Adipocyte (in vitro differentiated cells): ENCODE data around the gene HMGCLL1.

Source experiments
- DNase-seq: peaks from one replicate; pipeline ENCODE4 v3.0.0-alpha.2; 2015; ENCODE audit warnings: low read depth
- H3K27me3 ChIP-seq: replicated peaks from 2 replicates; pipeline ENCODE4 v1.7.0; 2013; ENCODE audit warnings: mild to moderate bottlenecking, low read length, moderate library complexity; ENCODE audit not compliant: control insufficient read depth, insufficient read depth
- H3K36me3 ChIP-seq: 2 replicates; pipeline ENCODE4 v1.7.0; 2013; ENCODE audit warnings: low read length, mild to moderate bottlenecking, moderate library complexity; ENCODE audit not compliant: control insufficient read depth, insufficient read depth, severe bottlenecking
- H3K4me1 ChIP-seq: 2 replicates; pipeline ENCODE4 v1.7.0; 2013; ENCODE audit warnings: mild to moderate bottlenecking, low read length, moderate library complexity; ENCODE audit not compliant: control insufficient read depth, insufficient read depth
- H3K4me3 ChIP-seq: 2 replicates; pipeline ENCODE4 v1.7.0; 2013; ENCODE audit warnings: mild to moderate bottlenecking, low read length, moderate library complexity
- H3K9ac ChIP-seq: 2 replicates; pipeline ENCODE4 v1.7.0; 2013; ENCODE audit warnings: mild to moderate bottlenecking, low read length, moderate library complexity
- H3K9me3 ChIP-seq: 2 replicates; pipeline ENCODE4 v1.7.0; 2013; ENCODE audit warnings: mild to moderate bottlenecking, low read length, moderate library complexity; ENCODE audit not compliant: control insufficient read depth

HMGCLL1 gene

DNA sequence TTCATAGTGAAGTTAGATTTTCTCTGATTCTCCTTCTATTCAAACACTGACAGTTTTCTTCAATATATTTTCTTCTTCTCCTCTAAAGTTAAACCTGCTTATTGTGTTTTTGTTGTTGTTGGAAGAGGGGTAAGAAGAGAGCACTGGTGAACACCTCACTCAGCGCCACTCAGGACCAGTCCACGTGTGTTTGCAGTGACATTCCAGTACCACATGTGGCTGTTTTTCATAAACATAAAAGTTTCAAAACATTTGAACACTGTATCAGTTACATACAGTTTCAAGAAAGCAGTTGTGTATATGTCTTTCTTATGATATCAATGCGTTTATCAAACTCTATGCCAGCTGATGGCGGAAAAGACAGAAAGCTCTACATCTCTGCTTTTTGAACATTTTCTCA lies 86.7 kb downstream of the HMGCLL1 start:
- H3K4me3 ChIP-seq, result no peak overlapping the region
- no peaks in the 10 kb centered on the region for H3K36me3 ChIP-seq
- peaks cover 8% of the 10 kb centered on the region for H3K4me1 ChIP-seq
- no peak overlapping the region for H3K9ac ChIP-seq
- H3K9me3 ChIP-seq, result no peaks in the 10 kb centered on the region
- no peaks in the 10 kb centered on the region for H3K27me3 ChIP-seq
- DNase-seq, result no peak

GRCh38 chr6:55490871-55491270 lies 88.1 kb downstream of the HMGCLL1 start:
- DNase-seq, result peak; percentile 32
- no peak overlapping the region for H3K4me3 ChIP-seq
- H3K9me3 ChIP-seq, result no peaks in the 10 kb centered on the region
- no peaks in the 10 kb centered on the region for H3K27me3 ChIP-seq
- H3K4me1 ChIP-seq, result peaks cover 2% of the 10 kb centered on the region
- no peaks in the 10 kb centered on the region for H3K36me3 ChIP-seq
- no peak overlapping the region for H3K9ac ChIP-seq

DNA sequence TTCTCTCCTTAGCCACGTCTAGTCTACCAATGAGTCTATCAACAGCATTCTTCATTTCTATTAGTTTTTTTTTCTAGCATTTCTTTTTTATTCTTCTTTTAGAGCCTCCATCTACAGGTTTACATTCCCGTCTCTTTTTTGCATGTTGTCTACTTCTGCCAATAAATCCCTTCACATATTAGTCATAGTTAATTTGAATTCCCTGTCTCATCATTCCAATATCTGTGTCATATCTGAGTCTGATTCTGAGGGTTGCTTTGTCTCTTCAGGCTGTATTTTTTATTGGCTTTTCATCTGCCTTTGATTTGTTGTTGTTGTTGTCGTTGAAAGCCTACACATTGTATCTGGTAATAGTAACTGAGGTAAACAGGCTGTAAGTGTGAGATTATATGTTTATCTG lies 104.6 kb downstream of the HMGCLL1 start:
- Histone ChIP-seq H3K4me1 (no peaks in the 10 kb centered on the region), H3K4me3 (no peak overlapping the region), H3K36me3 (no peaks in the 10 kb centered on the region), H3K9me3 (peaks cover 6% of the 10 kb centered on the region), H3K9ac (no peak overlapping the region), H3K27me3 (no peaks in the 10 kb centered on the region)
- DNase-seq, result no peak

- H3K36me3 ChIP-seq, result no peaks in the 10 kb centered on the region
- DNase-seq, result no peak
- no peaks in the 10 kb centered on the region for H3K4me1 ChIP-seq
- no peaks in the 10 kb centered on the region for H3K27me3 ChIP-seq
- no peak overlapping the region for H3K4me3 ChIP-seq
- peaks cover 6% of the 10 kb centered on the region for H3K9me3 ChIP-seq
- H3K9ac ChIP-seq, result no peak overlapping the region
Observed at GRCh38 chr6:55473722-55474121, 105.3 kb downstream of the HMGCLL1 start.

- H3K36me3 ChIP-seq, result no peaks in the 10 kb centered on the region
- no peak overlapping the region for H3K4me3 ChIP-seq
- DNase-seq, result peak; percentile 37
Observed at GRCh38 chr6:55469951-55470366, 109.0 kb downstream of the HMGCLL1 start.

DNA sequence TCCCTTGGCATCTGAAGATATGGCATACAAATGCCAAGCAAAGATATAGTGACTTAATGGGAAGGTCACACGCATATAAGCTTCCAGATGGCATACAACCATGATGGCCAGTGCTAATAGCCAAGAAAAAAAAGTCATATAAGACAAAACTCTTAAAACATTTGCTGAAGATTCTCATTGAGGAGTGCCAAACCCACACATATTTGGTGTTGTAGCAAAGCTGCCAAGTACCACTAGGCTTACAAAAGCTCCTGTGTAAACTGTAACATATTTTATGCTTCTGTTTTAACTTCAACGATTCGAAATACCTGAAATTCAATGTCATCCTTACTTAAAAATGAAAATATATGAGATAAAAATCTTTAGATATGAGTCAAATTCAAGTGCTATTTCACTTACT lies 123.0 kb downstream of the HMGCLL1 start:
- no peaks in the 10 kb centered on the region for H3K36me3 ChIP-seq
- DNase-seq, result no peak
- no peak overlapping the region for H3K9ac ChIP-seq
- no peaks in the 10 kb centered on the region for H3K27me3 ChIP-seq
- no peaks in the 10 kb centered on the region for H3K9me3 ChIP-seq
- H3K4me1 ChIP-seq, result no peaks in the 10 kb centered on the region
- no peak overlapping the region for H3K4me3 ChIP-seq

More at GRCh38 chr6:55469951-55470366, 109.0 kb downstream of the HMGCLL1 start:
- Histone ChIP-seq H3K27me3 (no peaks in the 10 kb centered on the region), H3K9ac (no peak overlapping the region), H3K4me1 (no peaks in the 10 kb centered on the region), H3K9me3 (peaks cover 6% of the 10 kb centered on the region)

DNA sequence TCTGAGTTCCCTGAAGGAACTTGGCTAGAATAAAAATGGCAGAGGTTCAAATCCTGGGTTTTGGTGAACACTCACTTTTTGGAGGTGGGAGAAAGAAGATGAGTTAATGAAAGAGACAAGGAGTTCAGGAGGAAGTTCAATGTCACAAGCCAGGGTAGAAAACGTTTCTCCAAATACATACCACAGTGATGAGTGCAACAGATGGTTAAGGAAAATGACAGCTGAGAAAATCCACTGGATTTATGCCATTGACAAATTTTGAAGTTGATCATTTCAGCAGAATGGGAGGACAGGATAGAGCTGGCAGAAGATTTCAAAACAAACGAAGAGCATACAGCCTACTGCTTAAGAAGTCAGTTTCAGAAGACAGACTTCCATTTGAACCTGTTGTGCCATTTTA lies 129.0 kb downstream of the HMGCLL1 start:
- Histone ChIP-seq H3K4me3 (no peak overlapping the region), H3K27me3 (no peaks in the 10 kb centered on the region), H3K36me3 (no peaks in the 10 kb centered on the region), H3K9ac (no peak overlapping the region), H3K4me1 (peaks cover 27% of the 10 kb centered on the region), H3K9me3 (no peaks in the 10 kb centered on the region)
- no peak for DNase-seq

DNA sequence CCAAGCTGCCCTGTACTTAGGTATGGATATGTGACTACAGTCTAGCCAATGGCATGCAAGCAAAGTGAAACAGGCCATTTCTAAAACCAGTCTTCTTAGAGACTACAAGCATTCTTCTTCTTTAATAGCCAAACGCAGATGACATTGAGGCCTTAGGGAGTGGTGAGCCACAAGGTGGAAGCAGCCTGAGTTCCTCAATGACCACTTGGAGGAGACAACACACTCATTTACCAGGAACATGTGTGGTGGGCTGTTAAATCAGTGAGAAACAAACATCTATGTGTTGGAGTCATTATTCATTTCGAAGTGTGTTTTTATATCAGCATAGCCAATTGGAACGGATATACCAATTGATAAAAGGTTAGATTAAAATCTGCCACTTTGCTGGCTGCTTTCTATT lies 129.8 kb downstream of the HMGCLL1 start:
- Histone ChIP-seq H3K4me1 (peaks cover 27% of the 10 kb centered on the region), H3K9ac (no peak overlapping the region), H3K9me3 (no peaks in the 10 kb centered on the region), H3K4me3 (no peak overlapping the region), H3K27me3 (no peaks in the 10 kb centered on the region), H3K36me3 (no peaks in the 10 kb centered on the region)
- DNase-seq, result no peak

DNA sequence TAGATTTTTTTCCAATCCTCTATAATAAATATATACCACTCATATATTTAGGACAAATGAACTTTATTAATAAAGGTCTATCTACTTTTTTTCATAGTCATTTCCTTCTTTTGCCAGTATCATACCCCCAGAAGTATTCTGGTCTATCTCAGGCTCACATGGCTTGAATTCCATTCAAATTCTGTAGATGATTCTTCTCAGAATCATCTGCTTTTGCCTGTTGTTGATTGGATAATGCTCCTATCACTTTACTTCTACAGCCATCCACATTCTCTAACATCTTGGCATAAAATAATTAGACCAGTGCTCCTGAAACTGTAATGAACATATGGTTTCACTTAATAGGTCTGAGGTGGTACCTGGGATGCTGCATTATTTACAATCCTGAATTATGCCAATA lies 130.5 kb downstream of the HMGCLL1 start:
- Histone ChIP-seq H3K4me3 (no peak overlapping the region), H3K4me1 (peaks cover 31% of the 10 kb centered on the region), H3K27me3 (no peaks in the 10 kb centered on the region), H3K9me3 (no peaks in the 10 kb centered on the region), H3K36me3 (no peaks in the 10 kb centered on the region), H3K9ac (no peak overlapping the region)
- DNase-seq, result peak; percentile 17

DNA sequence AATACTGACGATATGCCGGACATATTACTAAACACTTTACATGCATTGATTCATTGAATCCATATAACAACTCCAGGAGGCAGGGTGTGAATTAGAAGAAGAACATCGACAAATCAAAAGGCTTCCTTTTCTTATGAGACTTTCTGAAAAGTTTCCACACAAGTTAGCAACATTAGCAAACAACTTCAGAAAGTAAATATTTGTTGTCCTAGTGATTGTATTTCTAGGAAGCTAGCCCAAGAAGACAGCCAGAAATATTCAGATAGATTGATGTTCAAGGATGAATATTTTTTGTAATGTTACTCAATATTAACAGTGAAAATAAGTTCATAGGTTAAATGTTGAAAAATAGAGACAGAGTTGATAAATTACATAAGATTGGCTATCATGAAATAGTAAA lies 131.1 kb downstream of the HMGCLL1 start:
- peaks cover 37% of the 10 kb centered on the region for H3K4me1 ChIP-seq
- H3K36me3 ChIP-seq, result no peaks in the 10 kb centered on the region
- DNase-seq, result no peak
- H3K9ac ChIP-seq, result no peak overlapping the region
- H3K27me3 ChIP-seq, result no peaks in the 10 kb centered on the region
- no peak overlapping the region for H3K4me3 ChIP-seq
- H3K9me3 ChIP-seq, result no peaks in the 10 kb centered on the region

DNA sequence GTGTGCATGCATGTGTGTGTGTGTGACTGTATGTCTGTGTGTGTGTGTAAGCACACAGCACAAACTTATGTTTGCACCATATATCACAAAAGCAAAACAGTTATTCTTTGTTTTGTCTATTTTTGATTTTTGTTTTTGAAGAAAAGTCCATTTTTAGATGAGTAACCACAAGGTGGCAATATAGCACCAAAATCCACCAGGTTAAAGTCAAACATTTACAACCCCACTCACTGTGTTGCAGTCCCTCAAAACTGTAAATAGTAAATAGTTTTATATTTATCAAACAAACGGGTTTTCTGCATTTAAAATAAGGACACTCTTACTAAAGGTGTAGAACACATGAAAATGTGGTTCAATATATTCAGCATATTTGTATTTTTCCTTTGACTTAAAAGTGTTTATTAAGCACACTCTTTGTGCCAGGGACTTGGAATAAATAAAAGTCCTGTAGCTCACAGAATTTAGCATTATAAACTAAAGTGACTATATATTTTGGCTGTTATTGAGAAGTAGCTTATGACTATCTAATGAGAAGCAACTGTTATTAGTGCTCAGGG lies 133.3 kb downstream of the HMGCLL1 start:
- Histone ChIP-seq H3K9me3 (no peaks in the 10 kb centered on the region), H3K4me3 (no peak overlapping the region), H3K36me3 (no peaks in the 10 kb centered on the region), H3K9ac (no peak overlapping the region), H3K4me1 (peaks cover 47% of the 10 kb centered on the region), H3K27me3 (no peaks in the 10 kb centered on the region)
- DNase-seq, result peak; percentile 78
